ENCODE results near the gene MCFD2.

- no peak for TF ChIP-seq CTCF (IDR thresholded peaks at IDR 0.05; ENCODE audit: low read length)
- TF ChIP-seq EZH2 (optimal IDR thresholded peaks at IDR 0.05; ENCODE audit: low read depth, low read length): no peak
- no peak for TF ChIP-seq EZH2phosphoT487 (IDR thresholded peaks at IDR 0.05; ENCODE audit: low read length)
These were observed at the start of gene MCFD2 for GRCh38 chr2:46915281-46915810.

Data from MM.1S (cell line).